Mesenteric fat pad (tissue), 1 donor: ENCODE data around the gene BCL7B. TPM values are rescaled to one million over a fixed set of nuclear protein-coding genes. Genes with fewer than 3 reads are reported as not detected.
"Not testable (repeated sequence)": the region's sequence is repeated elsewhere in the genome, so short reads cannot be mapped to it uniquely, and the experiment has no call there.

Experiments used
- DNase-seq: peaks from one replicate; pipeline ENCODE4 v3.0.0-alpha.2; 2020; ENCODE audit warnings: low spot score
- total RNA-seq: library from RNA; stranded (reverse); fragmentation: NEBNext Ultra II Directional; extraction: Animal tissue kit (Norgen Biotek cat#: 25700); gene quantifications from one replicate; pipeline ENCODE4 v1.2.1, GENCODE V29; 2021
- donor health status: DM: yes; HTN: yes; CAD: no.

BCL7B gene
- total RNA-seq, 1 donor from 2014 or later: 80.1 TPM

GRCh38 chr7:73503229-73503628, 54.3 kb downstream of the BCL7B start:
- no peak for DNase-seq

DNA sequence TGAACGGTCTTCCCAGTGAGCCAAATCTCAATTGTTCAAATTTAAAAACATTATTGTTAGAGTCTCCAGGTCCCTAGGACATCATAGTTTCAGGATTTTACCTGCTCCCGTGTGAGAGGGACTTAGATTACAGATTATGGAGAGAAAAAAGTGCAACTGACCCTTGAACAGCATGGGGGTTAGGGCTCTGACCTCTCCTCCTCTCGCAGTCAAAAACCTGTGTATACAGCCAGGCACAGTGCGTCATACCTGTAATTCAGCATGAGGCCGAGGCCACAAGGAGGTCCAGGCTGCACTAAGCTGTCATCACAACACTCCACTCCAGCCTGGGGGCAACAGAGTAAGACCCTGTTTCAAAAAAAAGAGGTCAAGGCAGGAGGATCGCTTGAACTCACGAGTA, 60.9 kb downstream of the BCL7B start:
- no peak for DNase-seq

DNA sequence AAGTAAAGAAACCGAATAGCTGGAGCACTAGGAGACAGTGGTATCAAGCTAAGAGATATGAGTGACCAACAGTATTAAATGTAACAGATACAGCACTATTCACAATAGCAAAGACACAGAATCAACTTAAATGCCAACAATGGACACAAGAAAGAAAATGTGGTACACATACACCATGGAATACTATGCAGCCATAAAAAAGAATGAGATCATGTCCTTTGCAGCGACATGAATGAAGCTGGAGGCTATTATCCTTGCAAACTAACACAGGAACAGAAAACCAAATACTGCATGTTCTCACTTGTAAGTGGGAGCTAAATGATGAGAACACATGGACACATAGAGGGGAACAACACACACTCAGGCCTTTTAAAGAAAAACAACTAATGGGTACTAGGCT, 62.0 kb downstream of the BCL7B start:
- DNase-seq: not testable (repeated sequence)

GRCh38 chr7:73489976-73490375, 67.5 kb downstream of the BCL7B start:
- no peak for DNase-seq

GRCh38 chr7:73487486-73487885, 70.0 kb downstream of the BCL7B start:
- no peak for DNase-seq

Other genes starting within 250 kb of the BCL7B start
- gene NSUN5, start 248.9 kb downstream of the BCL7B start, total RNA-seq: 19.1 TPM
- 0.71 TPM for gene TRIM50, start 229.6 kb downstream of the BCL7B start, total RNA-seq
- not detected for gene FKBP6, start 229.5 kb downstream of the BCL7B start, total RNA-seq
- gene FZD9, start 123.9 kb downstream of the BCL7B start, total RNA-seq: 0.77 TPM
- gene BAZ1B, start 35.4 kb downstream of the BCL7B start, total RNA-seq: 54.5 TPM
- gene TBL2, start 20.9 kb upstream of the BCL7B start, total RNA-seq: 36.9 TPM
- 91.5 TPM for gene MLXIPL, start 66.8 kb upstream of the BCL7B start, total RNA-seq
- gene VPS37D, start 110.1 kb upstream of the BCL7B start, total RNA-seq: 2.0 TPM
- 11.7 TPM for gene DNAJC30, start 125.8 kb upstream of the BCL7B start, total RNA-seq
- 51.9 TPM for gene BUD23, start 125.9 kb upstream of the BCL7B start, total RNA-seq
- 3.5 TPM for gene STX1A, start 162.0 kb upstream of the BCL7B start, total RNA-seq
- 14.3 TPM for gene ABHD11, start 181.1 kb upstream of the BCL7B start, total RNA-seq
- not detected for gene CLDN3, start 212.6 kb upstream of the BCL7B start, total RNA-seq